GM12878 (cell line): ENCODE measurements around the gene ERP29. TPM values are rescaled to one million over a fixed set of nuclear protein-coding genes. Genes with fewer than 3 reads are reported as not detected.

Experiments
- ATAC-seq: fragments of 200-7000 bp; cut with Tn5 transposase; 3 replicates; pipeline ENCODE4 v1.9.1; 2020; ENCODE audit warnings: mild to moderate bottlenecking, moderate library complexity
- BruUV-seq: library from RNA; stranded (reverse); fragments of 400-500 nt; replicated peaks from 2 replicates; lab custom pipeline; 2021; lab: Mats Ljungman, UMichigan
- CTCF ChIA-PET: fragments of 300-600 bp; sonication (Branson Sonifier 250); formaldehyde crosslinking; extraction: SDS; loops from one replicate; lab custom pipeline; 2021; ENCODE audit warnings: inconsistent platforms; lab: Yijun Ruan, JAX
- POLR2A ChIA-PET: fragments of 350-600 bp; formaldehyde crosslinking; extraction: SDS; loops from one replicate; lab custom pipeline; 2021; ENCODE audit warnings: inconsistent platforms; lab: Charles Lee
- RAD21 ChIA-PET: fragments of 300-600 bp; sonication (Branson Sonifier 250); formaldehyde crosslinking; loops from one replicate; lab custom pipeline; 2023; ENCODE audit warnings: antibody characterized with exemption; ENCODE audit not compliant: unreplicated experiment; lab: Charles Lee
- SMC1A ChIA-PET: fragments of 300-600 bp; sonication (Branson Sonifier 250); formaldehyde crosslinking; loops from one replicate; lab custom pipeline; 2023; ENCODE audit not compliant: unreplicated experiment, uncharacterized antibody; lab: Charles Lee
- DNase-seq: peaks from one replicate; pipeline ENCODE4 v3.0.0-alpha.2; 2011; ENCODE audit warnings: low read depth, low spot score
- FAIRE-seq: peaks from 3 replicates; lab custom pipeline; 2011; peaks lifted over from hg19 to GRCh38; lab: Jason Lieb, UNC
- H2AFZ ChIP-seq: 2 replicates; pipeline ENCODE4 v1.6.0; 2011; ENCODE audit warnings: low read depth, low read length, control low read depth; ENCODE audit not compliant: control insufficient read depth
- H3K27ac ChIP-seq: 2 replicates; pipeline ENCODE4 v1.5.1; 2011; ENCODE audit warnings: control low read depth; ENCODE audit not compliant: control insufficient read depth, insufficient read depth
- H3K27me3 ChIP-seq, 2 experiments: replicated peaks in 1 of 2; 2 replicates each; pipeline versions ENCODE4 v1.6.0 to v1.6.1; 2011; ENCODE audit warnings: low read length in 1 of 2; ENCODE audit not compliant: control insufficient read depth in 2 of 2, insufficient read depth in 2 of 2
- H3K36me3 ChIP-seq, 2 experiments: 2 replicates each; pipeline ENCODE4 v1.5.1; 2011; ENCODE audit warnings: low read length in 1 of 2; ENCODE audit not compliant: control insufficient read depth in 2 of 2, insufficient read depth in 2 of 2
- H3K4me1 ChIP-seq: 2 replicates; pipeline ENCODE4 v1.6.1; 2011; ENCODE audit warnings: mild to moderate bottlenecking, low read length, moderate library complexity, mixed read lengths; ENCODE audit not compliant: control insufficient read depth, insufficient read depth
- H3K4me2 ChIP-seq: 2 replicates; pipeline ENCODE4 v1.6.0; 2011; ENCODE audit warnings: control low read depth; ENCODE audit not compliant: control insufficient read depth, insufficient read depth
- H3K4me3 ChIP-seq: fragments of 200-600 bp; sonication (generic); 2 replicates; pipeline ENCODE4 v1.5.1; 2016
- H3K79me2 ChIP-seq: 2 replicates; pipeline ENCODE4 v1.6.0; 2011; ENCODE audit warnings: low read length; ENCODE audit not compliant: control insufficient read depth, insufficient read depth
- H3K9ac ChIP-seq: 2 replicates; pipeline ENCODE4 v1.8.0; 2011; ENCODE audit warnings: low read length, control low read depth, mixed read lengths; ENCODE audit not compliant: control insufficient read depth, insufficient read depth
- H3K9me3 ChIP-seq: replicated peaks from 3 replicates; pipeline ENCODE4 v1.5.1; 2011; ENCODE audit warnings: mild to moderate bottlenecking, low read length; ENCODE audit not compliant: control insufficient read depth, insufficient read depth
- H4K20me1 ChIP-seq: 2 replicates; pipeline ENCODE4 v1.6.0; 2011; ENCODE audit not compliant: control insufficient read depth, insufficient read depth
- CREB1 ChIP-seq: IDR thresholded peaks from 2 replicates; pipeline ENCODE4 v1.6.1; 2012; ENCODE audit warnings: low read depth, mild to moderate bottlenecking, inconsistent platforms
- ELK1 ChIP-seq: IDR thresholded peaks from 2 replicates; pipeline ENCODE4 v1.6.1; 2012; ENCODE audit warnings: low read depth, low read length, improper control_type of control experiment
- MXI1 ChIP-seq: fragments of 150-350 bp; IDR thresholded peaks from 2 replicates; pipeline ENCODE4 v1.6.1; 2011; ENCODE audit warnings: low read depth, mild to moderate bottlenecking, inconsistent platforms, low read length, improper control_type of control experiment
- RELA ChIP-seq: fragments of 450-650 bp; IDR thresholded peaks from 2 replicates; pipeline ENCODE4 v1.8.0; 2014; ENCODE audit warnings: borderline replicate concordance; ENCODE audit not compliant: partially characterized antibody
- REST ChIP-seq: IDR thresholded peaks from 2 replicates; pipeline ENCODE4 v1.6.1; 2012; ENCODE audit warnings: mild to moderate bottlenecking, low read depth, low read length
- SUZ12 ChIP-seq: fragments of 200-600 bp; sonication (generic); IDR thresholded peaks from one replicate; pipeline ENCODE4 v1.6.1; 2018; ENCODE audit warnings: antibody characterized with exemption, mild to moderate bottlenecking; ENCODE audit not compliant: unreplicated experiment
- WGBS: methylation state at CpG from one replicate; pipeline ENCODE4 v1.1.6; 2016; ENCODE audit warnings: low lambda C conversion rate; ENCODE audit not compliant: insufficient replicate concordance, insufficient coverage; ENCODE audit errors: missing lambda C conversion rate; 5-methylcytosine and 5-hydroxymethylcytosine counted together
- in situ Hi-C: fragments of 300-500 bp; cut with MboI; formaldehyde crosslinking; loops from 9 replicates; pipeline ENCODE4 v1.14.3; 2018; ENCODE audit warnings: mixed read lengths
- intact Hi-C: fragments of 100-400 bp; cut with micrococcal nuclease; formaldehyde crosslinking; loops from one replicate; pipeline ENCODE4 v1.14.2; 2022; ENCODE audit not compliant: unreplicated experiment
- polyA plus RNA-seq, 11 experiments: library from polyadenylated mRNA; depleted of rRNA in 4 of 11; unstranded in 6 of 11; stranded (reverse) in 5 of 11; fragments of >200 nt; fragmentation: Nextera tagmentation in 4 of 11; fragmentation: Illumina TruSeq in 1 of 11; extraction: Ambion mirVana in 4 of 11; extraction: Trizol in 1 of 11; gene quantifications; 1 replicate in 1 of 11; 2 replicates in 10 of 11; pipeline versions ENCODE4 v1.2.1 to v1.2.3, GENCODE V29; 2011 to 2016; ENCODE audit warnings: inconsistent platforms in 2 of 11, missing spikeins in 2 of 11, low read depth in 1 of 11
- total RNA-seq, 4 experiments: library from RNA; depleted of rRNA in 3 of 4; stranded (reverse); fragments of >200 nt in 3 of 4; fragmentation: Illumina TruSeq in 1 of 4; extraction: Trizol in 1 of 4; gene quantifications; 2 replicates each; pipeline versions ENCODE4 v1.2.1 to v1.2.3, GENCODE V29; 2013 to 2021
- TF ChIP-seq, protein P1 (sequence below): fragments of 450-650 bp; IDR thresholded peaks from 2 replicates; pipeline ENCODE4 v1.6.1; 2018; ENCODE audit warnings: borderline replicate concordance, mild to moderate bottlenecking; ENCODE audit not compliant: partially characterized antibody
- TF ChIP-seq, protein P2 (sequence below): IDR thresholded peaks from 2 replicates; pipeline ENCODE4 v1.6.1; 2011; ENCODE audit warnings: low read depth, low read length, improper control_type of control experiment, borderline replicate concordance

The ERP29 gene
- total and polyA plus RNA-seq, 10 of the 15 experiments (the other 5 are each of a cell fraction or from before 2014, with no cell fraction given) = 46.7 to 146 (median 107) TPM

DNA sequence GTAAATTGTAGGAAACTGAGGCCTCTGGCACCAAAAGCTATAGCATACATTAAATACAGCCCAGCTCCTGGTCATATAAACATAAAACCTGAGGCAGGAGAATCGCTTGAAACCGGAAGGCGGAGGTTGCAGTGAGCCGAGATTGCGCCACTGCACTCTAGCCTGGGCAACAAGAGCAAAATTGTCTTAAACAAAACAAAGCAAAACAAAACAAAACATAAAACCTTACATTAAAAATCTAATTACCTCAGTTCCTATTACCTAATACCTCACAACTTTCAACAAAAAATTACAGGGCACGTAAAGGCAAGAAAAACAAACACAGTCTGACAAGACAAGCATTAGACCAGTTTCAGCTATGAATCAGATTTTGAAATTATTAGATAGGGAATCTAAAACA, 36.9 kb upstream of the ERP29 start:
- intact Hi-C loops (no loop called here), in situ Hi-C loops (no loop called here)
- Histone ChIP-seq H3K27me3 (no peaks in the 10 kb centered on the region), H3K4me2 (no peak overlapping the region), H3K27ac (no peak overlapping the region), H3K4me3 (no peak overlapping the region), H3K9me3 (no peaks in the 10 kb centered on the region; the same call in 2 of the 3 replicates), H4K20me1 (no peaks in the 10 kb centered on the region; the same call in 1 of the 2 replicates), H2AFZ (no peak overlapping the region), H3K79me2 (no peaks in the 10 kb centered on the region), H3K4me1 (no peaks in the 10 kb centered on the region), H3K9ac (no peak overlapping the region), H3K36me3 (no peaks in the 10 kb centered on the region)
- ChIA-PET POLR2A (no interaction called here), SMC1A (interaction anchor here (0.7 to 1.3 kb wide), 2 partner anchors 15 to 30 kb away, joined by 3 to 4 read pairs; no protein-coding TSS in a partner anchor), CTCF (no interaction called here), RAD21 (no interaction called here)
- FAIRE-seq (no peak), DNase-seq (no peak), ATAC-seq (no peak)
- TF ChIP-seq CREB1 = no peak
- TF ChIP-seq, protein P1, sequence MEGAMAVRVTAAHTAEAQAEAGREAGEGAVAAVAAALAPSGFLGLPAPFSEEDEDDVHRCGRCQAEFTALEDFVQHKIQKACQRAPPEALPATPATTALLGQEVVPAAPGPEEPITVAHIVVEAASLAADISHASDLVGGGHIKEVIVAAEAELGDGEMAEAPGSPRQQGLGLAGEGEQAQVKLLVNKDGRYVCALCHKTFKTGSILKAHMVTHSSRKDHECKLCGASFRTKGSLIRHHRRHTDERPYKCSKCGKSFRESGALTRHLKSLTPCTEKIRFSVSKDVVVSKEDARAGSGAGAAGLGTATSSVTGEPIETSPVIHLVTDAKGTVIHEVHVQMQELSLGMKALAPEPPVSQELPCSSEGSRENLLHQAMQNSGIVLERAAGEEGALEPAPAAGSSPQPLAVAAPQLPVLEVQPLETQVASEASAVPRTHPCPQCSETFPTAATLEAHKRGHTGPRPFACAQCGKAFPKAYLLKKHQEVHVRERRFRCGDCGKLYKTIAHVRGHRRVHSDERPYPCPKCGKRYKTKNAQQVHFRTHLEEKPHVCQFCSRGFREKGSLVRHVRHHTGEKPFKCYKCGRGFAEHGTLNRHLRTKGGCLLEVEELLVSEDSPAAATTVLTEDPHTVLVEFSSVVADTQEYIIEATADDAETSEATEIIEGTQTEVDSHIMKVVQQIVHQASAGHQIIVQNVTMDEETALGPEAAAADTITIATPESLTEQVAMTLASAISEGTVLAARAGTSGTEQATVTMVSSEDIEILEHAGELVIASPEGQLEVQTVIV = no peak
- 85% methylated on average over 6 of the region's 6 CpGs for WGBS
- BruUV-seq = no TSS peak

- no peak overlapping the region for H3K27ac ChIP-seq
- ATAC-seq = no peak
- CTCF ChIA-PET = no interaction called here
- TF ChIP-seq ELK1 (no peak), RELA (no peak), SUZ12 (no peak), MXI1 (no peak), REST (no peak)
- TF ChIP-seq, protein P2, sequence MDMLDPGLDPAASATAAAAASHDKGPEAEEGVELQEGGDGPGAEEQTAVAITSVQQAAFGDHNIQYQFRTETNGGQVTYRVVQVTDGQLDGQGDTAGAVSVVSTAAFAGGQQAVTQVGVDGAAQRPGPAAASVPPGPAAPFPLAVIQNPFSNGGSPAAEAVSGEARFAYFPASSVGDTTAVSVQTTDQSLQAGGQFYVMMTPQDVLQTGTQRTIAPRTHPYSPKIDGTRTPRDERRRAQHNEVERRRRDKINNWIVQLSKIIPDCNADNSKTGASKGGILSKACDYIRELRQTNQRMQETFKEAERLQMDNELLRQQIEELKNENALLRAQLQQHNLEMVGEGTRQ = no peak
These were observed 36.4 kb upstream of the ERP29 start for GRCh38 chr12:111976860-111977259.

More at GRCh38 chr12:111976860-111977259, 36.4 kb upstream of the ERP29 start:
- H3K27me3 ChIP-seq = no peaks in the 10 kb centered on the region
- SMC1A ChIA-PET = interaction anchor here (0.7 to 1.3 kb wide), 4 partner anchors 15 to 446 kb away, joined by 3 to 4 read pairs (median 4); no protein-coding TSS in a partner anchor
- POLR2A ChIA-PET = no interaction called here
- DNase-seq (no peak), FAIRE-seq (no peak)
- no peaks in the 10 kb centered on the region for H3K79me2 ChIP-seq
- H3K4me3 ChIP-seq = no peak overlapping the region
- in situ Hi-C loops (no loop called here), intact Hi-C loops (no loop called here)
- no peaks in the 10 kb centered on the region for H3K36me3 ChIP-seq
- no peaks in the 10 kb centered on the region; the same call in 1 of the 2 replicates for H4K20me1 ChIP-seq
- RAD21 ChIA-PET = no interaction called here
- H3K4me1 ChIP-seq = no peaks in the 10 kb centered on the region
- H2AFZ ChIP-seq = no peak overlapping the region
- H3K4me2 ChIP-seq = no peak overlapping the region
- no TSS peak for BruUV-seq
- no peak overlapping the region for H3K9ac ChIP-seq
- H3K9me3 ChIP-seq = no peaks in the 10 kb centered on the region; the same call in 2 of the 3 replicates
